Mucosa of descending colon (tissue), 3 donors: ENCODE data around the gene PRR14. TPM values are rescaled to one million over a fixed set of nuclear protein-coding genes. Genes with fewer than 3 reads are reported as not detected.

Experiments
- ATAC-seq: fragments of 200-7000 bp; cut with Tn5 transposase; one replicate; pipeline ENCODE4 v1.9.1; 2020; ENCODE audit warnings: mild to moderate bottlenecking, moderate library complexity
- DNase-seq, 3 donors: peaks; one replicate each; pipeline ENCODE4 v3.0.0-alpha.2; 2020
- H3K36me3 ChIP-seq: fragments of 200-600 bp; one replicate; pipeline ENCODE4 v1.8.0; 2021; ENCODE audit warnings: low read depth, mild to moderate bottlenecking
- H3K4me1 ChIP-seq: fragments of 200-600 bp; one replicate; pipeline ENCODE4 v1.8.0; 2021; ENCODE audit warnings: low read depth, mild to moderate bottlenecking
- H3K4me3 ChIP-seq: fragments of 200-600 bp; one replicate; pipeline ENCODE4 v1.8.0; 2021; ENCODE audit warnings: mild to moderate bottlenecking
- H3K9me3 ChIP-seq: fragments of 200-600 bp; one replicate; pipeline ENCODE4 v1.8.0; 2021; ENCODE audit warnings: mild to moderate bottlenecking
- intact Hi-C, 2 donors: fragments of 100-400 bp; cut with DNase I in 1 of 2; cut with micrococcal nuclease in 1 of 2; formaldehyde crosslinking; loops; one replicate each; pipeline versions ENCODE4 v1.11.0 to v1.11.1; 2022; cut with DNase I, micrococcal nuclease
- total RNA-seq, 3 donors: library from RNA; stranded (reverse); fragmentation: NEBNext Ultra II Directional in 2 of 3; extraction: Animal tissue kit (Norgen Biotek cat#: 25700) in 2 of 3; gene quantifications; one replicate each; pipeline versions ENCODE4 v1.2.1 to v1.2.4, GENCODE V29; 2021 to 2023
- TF ChIP-seq, protein P1 (sequence below): fragments of 200-600 bp; IDR thresholded peaks from one replicate; pipeline ENCODE4 v1.8.0; 2022; ENCODE audit warnings: antibody characterized with exemption, mild to moderate bottlenecking
- donor health status: DM: no; HTN: no; CAD: no; lungs with moderate emphysema.
- donor health status: DM: no; HTN: no; CAD: no.
- donor health status: DM: no; HTN: yes; CAD: no.

PRR14 gene
- total RNA-seq, 3 donors from 2014 or later = 42.1 to 65.6 (median 45.6) TPM

DNA sequence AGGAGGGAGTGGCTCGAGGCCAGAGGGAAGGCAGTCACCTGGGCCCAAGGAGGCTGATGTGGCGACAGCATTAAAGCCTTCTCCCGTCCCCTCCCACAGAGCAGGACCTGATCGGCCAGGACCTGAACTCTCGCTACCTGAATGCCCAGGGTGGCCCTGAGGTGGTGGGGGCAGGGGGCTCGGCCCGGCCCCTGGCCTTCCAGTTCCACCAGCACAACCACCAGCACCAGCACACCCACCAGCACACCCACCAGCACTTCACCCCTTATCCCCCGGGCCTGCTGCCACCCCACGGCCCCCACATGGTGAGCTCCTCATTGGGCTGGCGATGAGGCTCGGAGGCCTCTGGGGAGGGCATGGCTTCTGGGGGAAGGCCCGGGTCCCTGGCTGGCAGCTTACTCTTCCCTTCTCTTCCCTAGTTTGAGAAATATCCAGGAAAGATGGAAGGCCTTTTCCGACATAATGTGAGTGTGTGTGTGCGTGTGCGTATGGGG lies 13.9 kb downstream of the PRR14 start:
- H3K4me1 ChIP-seq = peaks cover 21% of the 10 kb centered on the region
- TF ChIP-seq, protein P1, sequence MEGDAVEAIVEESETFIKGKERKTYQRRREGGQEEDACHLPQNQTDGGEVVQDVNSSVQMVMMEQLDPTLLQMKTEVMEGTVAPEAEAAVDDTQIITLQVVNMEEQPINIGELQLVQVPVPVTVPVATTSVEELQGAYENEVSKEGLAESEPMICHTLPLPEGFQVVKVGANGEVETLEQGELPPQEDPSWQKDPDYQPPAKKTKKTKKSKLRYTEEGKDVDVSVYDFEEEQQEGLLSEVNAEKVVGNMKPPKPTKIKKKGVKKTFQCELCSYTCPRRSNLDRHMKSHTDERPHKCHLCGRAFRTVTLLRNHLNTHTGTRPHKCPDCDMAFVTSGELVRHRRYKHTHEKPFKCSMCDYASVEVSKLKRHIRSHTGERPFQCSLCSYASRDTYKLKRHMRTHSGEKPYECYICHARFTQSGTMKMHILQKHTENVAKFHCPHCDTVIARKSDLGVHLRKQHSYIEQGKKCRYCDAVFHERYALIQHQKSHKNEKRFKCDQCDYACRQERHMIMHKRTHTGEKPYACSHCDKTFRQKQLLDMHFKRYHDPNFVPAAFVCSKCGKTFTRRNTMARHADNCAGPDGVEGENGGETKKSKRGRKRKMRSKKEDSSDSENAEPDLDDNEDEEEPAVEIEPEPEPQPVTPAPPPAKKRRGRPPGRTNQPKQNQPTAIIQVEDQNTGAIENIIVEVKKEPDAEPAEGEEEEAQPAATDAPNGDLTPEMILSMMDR = no peak
- H3K9me3 ChIP-seq = no peaks in the 10 kb centered on the region
- intact Hi-C loops = no loop called here
- no peak overlapping the region for H3K4me3 ChIP-seq
- no peak for ATAC-seq
- no peak for DNase-seq
- peaks cover 3% of the 10 kb centered on the region for H3K36me3 ChIP-seq

DNA sequence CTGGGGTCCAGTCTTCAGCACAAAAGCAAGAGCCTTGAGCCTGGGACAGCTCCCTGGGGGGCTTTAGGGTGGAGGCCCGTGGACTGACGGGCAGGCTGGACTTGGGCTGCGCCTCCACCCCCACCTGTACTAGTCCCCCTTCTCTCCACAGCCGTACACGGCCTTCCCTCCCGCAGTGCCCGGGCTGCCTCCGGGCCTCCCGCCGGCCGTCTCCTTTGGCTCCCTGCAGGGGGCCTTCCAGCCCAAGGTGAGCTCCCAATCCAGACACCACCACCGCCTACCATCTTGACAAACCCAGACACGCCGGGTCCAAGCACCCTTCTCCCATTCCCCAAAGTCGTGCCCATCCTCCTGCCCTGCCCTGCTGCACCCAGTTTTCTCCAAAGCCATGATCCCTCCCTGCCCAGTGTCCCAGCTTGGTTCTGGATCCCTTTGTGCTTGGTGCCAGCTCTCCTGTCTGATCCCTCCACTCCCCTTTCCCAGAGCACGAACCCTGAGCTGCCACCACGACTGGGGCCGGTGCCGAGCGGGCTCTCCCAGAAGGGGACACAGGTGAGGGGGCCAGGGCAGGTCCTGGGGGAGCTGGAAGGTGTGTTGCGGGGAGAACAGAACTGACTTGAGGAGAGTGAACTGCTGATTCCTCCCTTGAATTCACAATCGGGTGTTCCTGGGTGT lies 14.5 kb downstream of the PRR14 start:
- ATAC-seq (no peak), DNase-seq (no peak)
- intact Hi-C loops = no loop called here
- Histone ChIP-seq H3K4me1 (peaks cover 19% of the 10 kb centered on the region), H3K36me3 (peaks cover 3% of the 10 kb centered on the region), H3K4me3 (no peak overlapping the region), H3K9me3 (no peaks in the 10 kb centered on the region)
- TF ChIP-seq, protein P1 = no peak

DNA sequence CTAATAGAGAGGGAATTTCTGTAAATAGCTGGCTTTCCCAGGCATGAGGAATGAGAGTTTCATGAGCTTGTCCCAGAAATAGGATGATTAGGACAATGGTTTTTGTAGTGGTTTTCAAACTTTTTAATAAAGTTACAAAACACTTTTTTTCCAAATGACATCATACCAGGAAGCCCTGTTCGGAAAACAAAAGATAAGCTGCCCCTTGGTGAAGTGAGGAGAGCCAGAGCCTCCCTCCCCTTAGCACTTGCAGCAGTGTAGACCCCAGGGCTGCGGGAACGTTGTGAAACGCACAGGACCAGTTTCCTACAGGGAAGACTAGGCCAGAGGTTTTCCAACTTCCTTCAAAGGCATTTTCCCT lies 15.1 kb downstream of the PRR14 start:
- DNase-seq = no peak
- Histone ChIP-seq H3K36me3 (peaks cover 3% of the 10 kb centered on the region), H3K9me3 (no peaks in the 10 kb centered on the region), H3K4me3 (no peak overlapping the region), H3K4me1 (peaks cover 14% of the 10 kb centered on the region)
- TF ChIP-seq, protein P1 = no peak
- no peak for ATAC-seq
- intact Hi-C loops = no loop called here

DNA sequence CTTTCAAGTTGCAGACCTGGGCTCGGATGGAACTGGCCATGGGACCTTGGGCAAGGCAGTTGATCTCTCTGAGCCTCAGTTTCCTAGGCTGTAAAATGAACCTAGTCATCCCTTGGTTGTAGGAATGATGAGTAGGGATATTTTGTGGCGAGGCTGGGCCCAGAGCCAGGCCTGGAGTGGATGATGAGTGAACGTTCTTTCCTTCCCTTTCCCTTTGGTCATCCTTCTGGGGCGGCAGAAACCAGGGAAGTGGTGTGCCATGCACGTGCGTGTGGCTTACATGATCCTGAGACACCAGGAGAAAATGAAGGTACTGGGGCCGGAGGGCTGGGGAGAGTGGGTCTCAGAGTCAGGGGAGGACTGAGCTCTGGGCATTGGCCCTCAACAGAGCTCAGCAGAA lies 15.9 kb downstream of the PRR14 start:
- Histone ChIP-seq H3K4me3 (no peak overlapping the region), H3K4me1 (peaks cover 5% of the 10 kb centered on the region), H3K36me3 (peaks cover 3% of the 10 kb centered on the region), H3K9me3 (no peaks in the 10 kb centered on the region)
- no peak for DNase-seq
- intact Hi-C loops = no loop called here
- TF ChIP-seq, protein P1 = no peak
- ATAC-seq = no peak

DNA sequence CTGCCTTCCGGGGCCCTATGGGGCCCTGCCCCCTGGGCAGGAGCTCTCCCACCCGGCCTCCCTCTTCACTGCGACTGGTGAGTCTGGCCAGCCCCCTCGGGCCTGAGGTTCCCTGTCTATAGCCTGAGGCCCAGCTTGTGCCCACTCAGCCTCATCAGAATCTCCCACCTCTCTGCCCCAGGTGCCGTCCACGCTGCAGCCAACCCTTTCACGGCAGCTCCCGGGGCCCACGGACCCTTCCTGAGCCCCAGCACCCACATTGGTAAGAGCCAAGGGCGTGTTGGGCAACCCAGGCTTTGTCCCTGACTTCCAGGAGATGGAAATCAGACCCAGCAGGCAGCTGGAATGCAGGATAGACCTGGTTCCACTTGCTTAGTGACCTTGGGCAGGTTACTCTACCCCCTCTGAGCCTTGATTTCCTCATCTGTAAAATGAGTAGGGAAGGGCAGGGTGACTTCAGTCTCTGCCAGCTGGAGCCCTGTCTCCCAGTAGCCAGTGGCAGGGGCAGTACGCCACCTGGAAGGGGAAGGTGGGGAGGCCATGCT lies 16.7 kb downstream of the PRR14 start:
- intact Hi-C loops = no loop called here
- no peaks in the 10 kb centered on the region for H3K4me1 ChIP-seq
- no peak overlapping the region for H3K4me3 ChIP-seq
- ATAC-seq = no peak
- peaks cover 3% of the 10 kb centered on the region for H3K36me3 ChIP-seq
- TF ChIP-seq, protein P1 = no peak
- no peaks in the 10 kb centered on the region for H3K9me3 ChIP-seq
- no peak for DNase-seq
